ENCODE measurements around the gene APBA3.

APBA3 gene

DNA sequence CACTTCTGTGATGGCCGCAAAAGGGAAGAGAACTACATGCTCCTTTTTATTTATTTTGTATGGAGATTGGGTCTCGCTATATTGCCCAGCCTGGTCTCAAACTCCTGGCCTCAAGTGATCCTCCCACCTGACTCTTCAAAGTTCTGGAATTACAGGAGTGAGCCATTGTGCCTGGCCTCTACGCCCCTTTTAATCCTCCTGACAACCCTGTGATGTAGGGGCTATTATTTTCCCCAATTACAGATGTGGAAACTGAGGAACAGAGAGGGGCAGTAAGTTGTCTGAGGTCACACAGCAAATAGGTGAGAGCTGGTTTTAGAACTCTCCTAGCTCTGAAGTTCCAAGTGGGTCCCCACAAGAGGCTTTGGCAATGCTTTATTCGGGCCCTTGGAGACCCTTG lies 41.6 kb downstream of the APBA3 start:
- no peak for DNase-seq (ENCODE audit: low spot score)

DNA sequence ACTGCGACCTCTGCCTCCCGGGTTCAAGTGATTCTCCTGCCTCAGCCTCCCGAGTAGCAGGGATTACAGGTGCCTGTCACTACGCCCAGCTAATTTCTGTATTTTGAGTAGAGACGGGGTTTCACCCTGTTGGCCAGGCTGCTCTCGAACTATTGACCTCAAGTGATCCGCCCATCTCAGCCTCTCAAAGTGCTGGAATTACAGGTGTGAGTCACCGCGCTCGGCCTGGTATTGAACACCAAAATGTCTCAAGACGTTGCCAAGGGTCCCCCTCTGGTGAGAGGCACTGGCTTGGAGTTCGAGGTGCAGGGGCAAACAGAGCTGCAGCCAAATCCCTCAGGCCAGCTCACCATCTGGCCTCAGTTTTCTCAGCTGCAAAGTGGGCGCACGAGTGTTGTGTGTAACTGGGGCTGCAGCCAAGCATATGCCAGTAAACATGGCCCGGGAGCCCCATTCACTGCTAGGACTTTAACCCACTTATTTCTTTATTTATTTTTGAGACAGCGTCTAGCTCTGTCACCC lies 45.3 kb downstream of the APBA3 start:
- no peak for DNase-seq (ENCODE audit: low spot score)

- DNase-seq (ENCODE audit: low spot score), result no peak
These were observed 48.6 kb downstream of the APBA3 start for GRCh38 chr19:3712663-3713611.

- DNase-seq (ENCODE audit: low spot score), result peak; percentile 72
These were observed 51.2 kb downstream of the APBA3 start for GRCh38 chr19:3710265-3710812.

- no peak for DNase-seq (ENCODE audit: low spot score)
These were observed 53.1 kb downstream of the APBA3 start, which contains the start of gene TJP3 for GRCh38 chr19:3708207-3708931. Gene TJP3 (plus strand): TSS chr19:3708384. CDS start chr19:3728433, 20,049 bp downstream.

- DNase-seq (ENCODE audit: low spot score), result no peak
These were observed 53.7 kb downstream of the APBA3 start for GRCh38 chr19:3707868-3708206.

DNA sequence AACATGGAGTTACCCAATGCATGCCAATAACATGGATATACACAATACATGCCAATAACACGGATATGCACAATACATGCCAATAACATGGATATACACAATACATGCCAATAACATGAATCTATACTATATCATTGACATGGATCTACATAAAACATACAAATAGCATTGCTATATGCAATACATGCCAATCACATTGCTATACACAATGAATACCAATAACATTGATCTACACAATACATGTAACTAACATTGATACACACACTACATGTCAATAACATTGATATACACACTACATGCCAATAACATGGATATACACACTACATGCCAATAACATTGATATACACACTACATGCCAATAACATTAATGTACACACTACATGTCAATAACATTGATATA lies 60.3 kb downstream of the APBA3 start:
- DNase-seq (ENCODE audit: low spot score), result no peak
